GM12891 (cell line): Measurements from ENCODE around the gene KCNK2.

Source experiments
- PAX5 ChIP-seq: IDR thresholded peaks from 2 replicates; pipeline ENCODE4 v1.6.1; 2011; ENCODE audit warnings: low read length, moderate library complexity, mild to moderate bottlenecking; ENCODE audit not compliant: insufficient read depth, severe bottlenecking
- POLR2A ChIP-seq: IDR thresholded peaks from 2 replicates; pipeline ENCODE4 v1.6.1; 2011; ENCODE audit warnings: low read depth, low read length, control low read depth
- POLR2AphosphoS5 ChIP-seq: IDR thresholded peaks from 2 replicates; pipeline ENCODE4 v1.6.1; 2011; ENCODE audit warnings: low read depth, low read length, control low read depth
- SPI1 ChIP-seq: IDR thresholded peaks from 2 replicates; pipeline ENCODE4 v1.6.1; 2011; ENCODE audit warnings: low read depth, low read length, control low read depth
- TAF1 ChIP-seq: IDR thresholded peaks from 2 replicates; pipeline ENCODE4 v1.6.1; 2011; ENCODE audit warnings: low read depth, low read length, control low read depth

GRCh38 chr1:215276582-215276981 lies 194.0 kb downstream of the KCNK2 start:
- TF ChIP-seq TAF1 (no peak), SPI1 (no peak), POLR2A (no peak), POLR2AphosphoS5 (no peak), PAX5 (no peak)
